Fibroblast of lung (primary cell): ENCODE data around the gene LRRC3. TPM values are rescaled to one million over a fixed set of nuclear protein-coding genes. Genes with fewer than 3 reads are reported as not detected.

ENCODE experiments used
- DNase-seq, 2 donors: peaks; one replicate each; pipeline versions ENCODE4 v3.0.0 to v3.0.0-alpha.2; 2010; ENCODE audit warnings: low read depth in 2 of 2
- H2AFZ ChIP-seq: 2 replicates; pipeline ENCODE4 v1.5.1; 2012; ENCODE audit warnings: low read length, control low read depth, inconsistent platforms
- H3K27ac ChIP-seq: 2 replicates; pipeline ENCODE4 v1.5.1; 2011; ENCODE audit warnings: low read length, control low read depth; ENCODE audit not compliant: insufficient read depth
- H3K27me3 ChIP-seq: 2 replicates; pipeline ENCODE4 v1.5.1; 2011; ENCODE audit warnings: mild to moderate bottlenecking, low read length; ENCODE audit not compliant: control insufficient read depth, insufficient read depth
- H3K36me3 ChIP-seq: 2 replicates; pipeline ENCODE4 v1.5.1; 2011; ENCODE audit warnings: low read length; ENCODE audit not compliant: control insufficient read depth, insufficient read depth
- H3K4me1 ChIP-seq: 2 replicates; pipeline ENCODE4 v1.5.1; 2011; ENCODE audit warnings: low read length; ENCODE audit not compliant: control insufficient read depth, insufficient read depth; ENCODE audit errors: extremely low read depth
- H3K4me2 ChIP-seq: 2 replicates; pipeline ENCODE4 v1.5.1; 2011; ENCODE audit warnings: low read length, control low read depth; ENCODE audit not compliant: insufficient read depth; ENCODE audit errors: extremely low read depth
- H3K4me3 ChIP-seq, 4 experiments: fragments of 200-600 bp in 1 of 4; sonication (generic) in 1 of 4; replicated peaks in 1 of 4; 2 replicates each; pipeline ENCODE4 v1.5.1; 2011 to 2016; ENCODE audit warnings: low read length in 4 of 4, low read depth in 3 of 4, mild to moderate bottlenecking in 3 of 4, control low read depth in 2 of 4, inconsistent platforms in 1 of 4, mixed read lengths in 1 of 4; ENCODE audit not compliant: insufficient read depth in 1 of 4; ENCODE audit errors: control extremely low read depth in 1 of 4
- H3K79me2 ChIP-seq: 2 replicates; pipeline ENCODE4 v1.5.1; 2012; ENCODE audit warnings: mild to moderate bottlenecking, low read length, inconsistent platforms; ENCODE audit not compliant: control insufficient read depth, insufficient read depth
- H3K9ac ChIP-seq: 2 replicates; pipeline ENCODE4 v1.5.1; 2011; ENCODE audit warnings: mild to moderate bottlenecking, low read length, control low read depth; ENCODE audit not compliant: insufficient read depth
- H3K9me3 ChIP-seq: 2 replicates; pipeline ENCODE4 v1.5.1; 2012; ENCODE audit warnings: low read depth, low read length; ENCODE audit not compliant: control insufficient read depth, insufficient read depth
- H4K20me1 ChIP-seq: 2 replicates; pipeline ENCODE4 v1.5.1; 2011; ENCODE audit warnings: low read length; ENCODE audit not compliant: control insufficient read depth, insufficient read depth; ENCODE audit errors: extremely low read depth
- EZH2 ChIP-seq: IDR thresholded peaks from 2 replicates; pipeline ENCODE4 v1.5.1; 2012; ENCODE audit warnings: low read length, control low read depth, mild to moderate bottlenecking; ENCODE audit errors: missing control alignments
- polyA plus RNA-seq, 2 donors: library from polyadenylated mRNA; depleted of rRNA in 1 of 2; stranded (reverse) in 1 of 2; unstranded in 1 of 2; fragments of >200 nt; gene quantifications; 2 replicates each; pipeline ENCODE4 v1.2.1, GENCODE V29; 2011 to 2012; ENCODE audit warnings: missing spikeins in 1 of 2
- total RNA-seq: library from RNA; depleted of rRNA; stranded (reverse); fragments of >200 nt; gene quantifications from 2 replicates; pipeline ENCODE4 v1.2.1, GENCODE V29; 2014
- TF ChIP-seq, protein P1 (sequence below), 2 donors: IDR thresholded peaks in 1 of 2; conservative IDR thresholded peaks in 1 of 2; 1 replicate in 1 of 2; 2 replicates in 1 of 2; pipeline ENCODE4 v1.5.1; 2011 to 2012; ENCODE audit warnings: low read length in 2 of 2, control low read depth in 1 of 2, inconsistent platforms in 1 of 2, low read depth in 1 of 2, mild to moderate bottlenecking in 1 of 2

LRRC3 gene
- total and polyA plus RNA-seq, 2 donors (not counting 1 experiment from before 2014, with no cell fraction given): 0.50 to 0.52 TPM

- Histone ChIP-seq H2AFZ (no peak overlapping the region), H3K79me2 (no peaks in the 10 kb centered on the region), H3K4me3 (no peak overlapping the region), H3K4me1 (no peaks in the 10 kb centered on the region), H3K27ac (no peak overlapping the region), H3K9me3 (no peaks in the 10 kb centered on the region), H3K4me2 (no peak overlapping the region), H3K9ac (no peak overlapping the region), H4K20me1 (no peaks in the 10 kb centered on the region), H3K27me3 (no peaks in the 10 kb centered on the region), H3K36me3 (no peaks in the 10 kb centered on the region)
- no peak for TF ChIP-seq EZH2
- TF ChIP-seq, protein P1, sequence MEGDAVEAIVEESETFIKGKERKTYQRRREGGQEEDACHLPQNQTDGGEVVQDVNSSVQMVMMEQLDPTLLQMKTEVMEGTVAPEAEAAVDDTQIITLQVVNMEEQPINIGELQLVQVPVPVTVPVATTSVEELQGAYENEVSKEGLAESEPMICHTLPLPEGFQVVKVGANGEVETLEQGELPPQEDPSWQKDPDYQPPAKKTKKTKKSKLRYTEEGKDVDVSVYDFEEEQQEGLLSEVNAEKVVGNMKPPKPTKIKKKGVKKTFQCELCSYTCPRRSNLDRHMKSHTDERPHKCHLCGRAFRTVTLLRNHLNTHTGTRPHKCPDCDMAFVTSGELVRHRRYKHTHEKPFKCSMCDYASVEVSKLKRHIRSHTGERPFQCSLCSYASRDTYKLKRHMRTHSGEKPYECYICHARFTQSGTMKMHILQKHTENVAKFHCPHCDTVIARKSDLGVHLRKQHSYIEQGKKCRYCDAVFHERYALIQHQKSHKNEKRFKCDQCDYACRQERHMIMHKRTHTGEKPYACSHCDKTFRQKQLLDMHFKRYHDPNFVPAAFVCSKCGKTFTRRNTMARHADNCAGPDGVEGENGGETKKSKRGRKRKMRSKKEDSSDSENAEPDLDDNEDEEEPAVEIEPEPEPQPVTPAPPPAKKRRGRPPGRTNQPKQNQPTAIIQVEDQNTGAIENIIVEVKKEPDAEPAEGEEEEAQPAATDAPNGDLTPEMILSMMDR (conservative IDR thresholded peaks at IDR 0.05 in 1 of 2, IDR thresholded peaks at IDR 0.05 in 1 of 2; ENCODE audit: low read depth in 1 of 2, low read length in 2 of 2): no peak
- no peak for DNase-seq
Observed at GRCh38 chr21:44437371-44437695, 18.0 kb upstream of the LRRC3 start.

DNA sequence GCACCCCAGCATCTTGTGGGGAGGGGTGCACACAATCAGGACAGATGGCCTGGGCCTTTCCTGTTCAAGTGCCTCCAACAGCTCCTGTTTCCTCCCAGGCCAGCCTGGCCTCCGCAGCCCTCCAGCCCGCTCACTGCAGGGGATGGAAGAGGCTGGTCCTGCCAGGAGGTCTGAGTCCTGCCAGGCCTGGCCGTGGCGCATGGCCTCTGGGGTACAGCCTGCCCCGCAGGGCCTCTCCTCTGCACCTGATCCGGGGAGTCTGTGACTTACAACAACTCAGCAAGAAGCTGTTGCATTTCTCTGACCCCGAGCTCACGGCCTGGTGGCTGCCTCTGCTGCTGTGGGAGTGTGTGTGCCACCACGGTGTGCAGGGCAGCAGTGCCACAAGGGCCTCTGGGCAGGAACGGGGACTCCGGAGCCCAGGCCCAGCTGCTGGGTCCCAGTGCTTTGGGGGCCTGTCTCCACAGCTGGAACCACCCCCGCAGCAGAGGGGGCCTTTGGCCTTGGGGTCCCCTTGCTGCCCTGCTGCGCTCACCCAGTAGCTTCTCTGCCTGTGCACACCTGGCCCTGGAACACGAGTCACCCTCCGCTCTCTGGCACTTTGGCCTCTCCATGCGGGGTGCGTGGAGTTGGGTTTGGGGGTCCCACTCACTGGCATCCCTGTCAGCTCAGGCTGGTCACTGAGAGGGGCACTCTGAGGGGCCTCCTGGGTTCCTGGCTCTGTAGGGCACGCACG, 17.4 kb upstream of the LRRC3 start:
- Histone ChIP-seq H3K79me2 (no peaks in the 10 kb centered on the region), H3K27ac (no peak overlapping the region), H3K36me3 (no peaks in the 10 kb centered on the region), H3K9ac (no peak overlapping the region), H2AFZ (no peak overlapping the region), H3K27me3 (no peaks in the 10 kb centered on the region), H4K20me1 (no peaks in the 10 kb centered on the region), H3K4me2 (no peak overlapping the region), H3K9me3 (no peaks in the 10 kb centered on the region), H3K4me3 (no peak overlapping the region), H3K4me1 (no peaks in the 10 kb centered on the region)
- no peak for DNase-seq
- TF ChIP-seq, protein P1 (conservative IDR thresholded peaks at IDR 0.05 in 1 of 2, IDR thresholded peaks at IDR 0.05 in 1 of 2; ENCODE audit: low read depth in 1 of 2, low read length in 2 of 2): no peak
- no peak for TF ChIP-seq EZH2

- TF ChIP-seq, protein P1 (conservative IDR thresholded peaks at IDR 0.05 in 1 of 2, IDR thresholded peaks at IDR 0.05 in 1 of 2; ENCODE audit: low read depth in 1 of 2, low read length in 2 of 2): no peak
- no peak for TF ChIP-seq EZH2
- H3K9ac ChIP-seq: no peak overlapping the region
- H3K4me3 ChIP-seq: no peak overlapping the region
- H3K4me2 ChIP-seq: no peak overlapping the region
- no peaks in the 10 kb centered on the region for H3K27me3 ChIP-seq
- no peaks in the 10 kb centered on the region for H3K9me3 ChIP-seq
- no peak for DNase-seq
- no peaks in the 10 kb centered on the region for H3K79me2 ChIP-seq
- H3K4me1 ChIP-seq: no peaks in the 10 kb centered on the region
- no peak overlapping the region for H3K27ac ChIP-seq
- H2AFZ ChIP-seq: no peak overlapping the region
- no peaks in the 10 kb centered on the region for H3K36me3 ChIP-seq
- H4K20me1 ChIP-seq: no peaks in the 10 kb centered on the region
Observed at GRCh38 chr21:44438531-44439210, 16.6 kb upstream of the LRRC3 start.
